Measurements from ENCODE around the gene TTC28.
A peak's percentile ranks its signal among the peaks of the same experiment; 100 is the strongest.
"Not testable (repeated sequence)": the region's sequence is repeated elsewhere in the genome, so short reads cannot be mapped to it uniquely, and the experiment has no call there.

The TTC28 gene

GRCh38 chr22:28463408-28463807 is 216.2 kb downstream of the TTC28 start:
- DNase-seq; intact Hi-C loops (cut with DNase I): not testable (repeated sequence)

GRCh38 chr22:28462901-28463300 is 216.7 kb downstream of the TTC28 start:
- DNase-seq: no peak
- intact Hi-C loops (cut with DNase I): no loop called here

- intact Hi-C loops (cut with DNase I): no loop called here
- DNase-seq: no peak
Measured at GRCh38 chr22:28462041-28462440, 217.6 kb downstream of the TTC28 start.

DNA sequence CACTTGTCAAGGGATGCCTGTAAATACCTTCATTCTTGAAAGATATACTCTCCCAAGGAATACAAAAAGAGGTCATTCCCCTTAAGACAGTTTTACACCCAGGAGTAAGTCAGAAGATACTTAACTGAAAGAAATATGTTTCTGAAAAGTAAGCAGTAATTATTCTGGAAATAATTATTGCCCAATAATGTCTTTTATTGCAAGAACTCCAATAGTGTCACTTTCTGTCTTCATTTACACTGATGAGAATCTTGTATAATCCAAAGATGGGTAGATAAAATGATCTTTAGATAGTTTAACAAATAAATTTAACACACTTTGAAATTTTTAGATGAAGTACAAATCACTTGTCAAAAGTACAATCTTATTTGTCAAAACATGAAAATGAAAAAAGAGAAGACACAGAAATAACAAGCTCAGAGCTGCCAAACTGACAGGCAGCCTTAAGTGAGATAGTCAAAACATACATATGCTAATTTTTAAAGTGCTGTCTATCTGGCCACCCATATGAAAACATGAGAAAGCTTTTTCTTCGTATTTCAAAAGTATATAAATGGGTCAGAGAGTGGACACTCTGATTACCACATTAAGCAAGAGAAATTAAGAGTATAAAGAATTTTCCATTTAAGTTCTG is 225.1 kb downstream of the TTC28 start:
- intact Hi-C loops (cut with DNase I): no loop called here
- peak in 1 of 42 donors; percentile 23 for DNase-seq

DNA sequence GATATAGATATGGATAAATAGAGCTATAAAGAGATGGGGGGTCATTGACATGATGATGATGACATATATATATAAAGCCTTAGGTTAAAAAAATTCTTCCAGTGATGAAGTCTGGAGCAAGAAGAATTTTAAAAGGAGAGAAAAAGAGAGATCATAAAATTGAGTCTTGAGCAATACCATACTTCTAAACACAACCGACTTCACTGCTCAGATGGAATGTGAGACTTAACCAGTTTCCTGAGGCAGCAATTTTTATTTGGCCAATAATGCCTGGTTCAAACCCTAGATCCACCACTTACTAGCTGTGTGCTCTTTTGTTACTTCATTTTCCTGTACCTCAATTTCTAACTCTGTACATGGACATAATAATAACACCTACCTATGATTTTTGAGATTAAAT is 229.5 kb downstream of the TTC28 start:
- intact Hi-C loops (cut with DNase I): no loop called here
- no peak for DNase-seq

DNA sequence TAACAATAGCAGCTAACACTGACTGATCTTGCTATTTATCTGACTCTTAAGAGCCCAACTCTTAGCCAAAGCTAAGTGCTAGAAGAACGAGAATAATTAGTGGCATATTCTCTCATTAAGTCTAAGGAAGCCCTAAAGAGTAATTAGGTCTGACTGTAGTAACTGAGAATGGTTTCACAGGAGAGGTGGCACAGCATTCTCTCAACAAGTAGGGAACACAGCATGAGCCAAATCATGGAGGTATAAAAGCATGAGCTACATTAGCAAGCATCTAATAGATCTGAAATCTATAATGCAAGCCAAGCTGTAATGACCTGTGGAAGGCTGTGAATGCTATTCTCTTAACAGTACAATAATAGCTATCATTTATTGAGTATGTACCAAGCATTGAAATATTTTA is 230.6 kb downstream of the TTC28 start:
- intact Hi-C loops (cut with DNase I): loop anchor here (10.0 kb wide), 1 partner anchor 394 kb away; no protein-coding TSS in a partner anchor
- no peak for DNase-seq

- intact Hi-C loops (cut with DNase I): loop anchor here (10.0 kb wide), 1 partner anchor 394 kb away; no protein-coding TSS in a partner anchor
- DNase-seq: no peak
Measured at GRCh38 chr22:28448625-28449024, 231.0 kb downstream of the TTC28 start.

GRCh38 chr22:28444659-28445058 is 235.0 kb downstream of the TTC28 start:
- intact Hi-C loops (cut with DNase I): loop anchor here (10.0 kb wide), 1 partner anchor 390 kb away; no protein-coding TSS in a partner anchor
- peak in 15 of 42 donors; percentile 6 to 73 (median 26) for DNase-seq

- intact Hi-C loops (cut with DNase I): loop anchor here (10.0 kb wide), 1 partner anchor 389 kb away; no protein-coding TSS in a partner anchor
- DNase-seq: peak; percentile 50 to 93 (median 77)
Measured at GRCh38 chr22:28443526-28443876, 236.1 kb downstream of the TTC28 start.

GRCh38 chr22:28442711-28443525 is 236.7 kb downstream of the TTC28 start:
- intact Hi-C loops (cut with DNase I): loop anchor here (10.0 kb wide), 1 partner anchor 388 kb away; no protein-coding TSS in a partner anchor
- DNase-seq: peak in 37 of 42 donors; percentile 7 to 64 (median 32)

GRCh38 chr22:28442264-28442710 is 237.4 kb downstream of the TTC28 start:
- intact Hi-C loops (cut with DNase I): loop anchor here (10.0 kb wide), 1 partner anchor 387 kb away; no protein-coding TSS in a partner anchor
- peak; percentile 70 to 93 (median 85) for DNase-seq

DNA sequence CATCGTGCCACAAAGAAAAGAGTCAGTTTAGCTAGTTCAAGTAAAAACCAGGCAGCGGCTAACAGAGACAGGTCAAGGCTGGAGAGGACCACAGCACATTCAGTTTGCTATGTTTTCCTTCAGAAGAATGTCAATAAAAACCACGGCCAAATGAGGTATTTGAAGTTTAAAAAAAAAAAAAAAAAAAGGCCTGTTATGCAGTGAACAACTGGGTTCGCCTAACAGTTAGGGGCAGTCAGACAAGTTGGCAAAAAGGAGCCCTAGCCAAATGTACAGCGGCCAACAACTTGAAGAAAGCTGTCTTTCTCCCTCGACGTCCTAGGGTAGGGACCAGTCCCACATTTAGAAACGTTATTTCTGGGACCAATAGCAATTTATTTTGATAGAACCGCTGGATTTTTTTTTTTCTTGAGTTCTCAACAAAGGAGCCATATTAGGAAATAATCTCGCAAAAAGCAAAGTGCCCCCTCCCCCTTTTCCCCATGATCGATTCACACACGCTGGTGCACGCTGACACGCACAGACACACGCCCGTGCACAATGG is 237.8 kb downstream of the TTC28 start:
- DNase-seq: peak in 14 of 42 donors; percentile 11 to 36 (median 18)
- intact Hi-C loops (cut with DNase I): loop anchor here (10.0 kb wide), 1 partner anchor 387 kb away; no protein-coding TSS in a partner anchor

DNA sequence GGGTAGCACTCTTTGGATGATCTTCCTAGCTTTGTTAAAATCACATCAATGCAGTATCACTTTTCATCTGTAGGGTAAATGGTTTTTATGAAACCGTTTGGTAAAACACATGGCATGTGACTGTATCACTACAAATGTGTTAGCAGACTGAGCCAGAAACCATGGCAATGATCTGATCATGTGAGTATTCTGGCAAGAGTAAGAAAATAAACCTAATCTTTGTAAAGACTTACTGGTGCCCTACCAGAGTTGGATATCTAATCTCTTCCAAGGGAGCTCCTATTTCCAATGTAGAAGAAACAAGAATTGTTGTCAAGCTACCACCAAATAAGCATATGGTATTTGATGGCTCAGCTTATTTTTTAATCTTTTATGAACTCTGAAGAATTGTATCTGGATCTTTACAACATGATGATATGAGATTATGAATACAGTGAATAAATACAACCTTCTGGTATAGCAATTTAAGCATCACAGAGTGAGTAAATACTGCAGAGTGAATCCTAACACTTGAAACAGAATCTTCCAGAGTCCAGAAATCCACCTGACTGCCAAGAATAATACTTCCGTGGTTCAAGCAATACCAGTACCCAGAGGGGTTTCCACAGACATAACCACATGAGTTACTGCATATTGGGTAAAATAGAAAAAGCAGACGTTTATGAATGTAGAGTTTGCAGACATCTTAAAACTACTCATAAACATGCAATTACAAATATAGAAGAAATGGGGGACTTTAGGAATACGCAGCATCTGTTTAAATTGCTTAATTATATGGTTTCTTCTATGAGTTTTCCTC is 238.8 kb downstream of the TTC28 start:
- intact Hi-C loops (cut with DNase I): loop anchor here (10.0 kb wide), 1 partner anchor 386 kb away; no protein-coding TSS in a partner anchor
- DNase-seq: peak in 1 of 42 donors; percentile 16

GRCh38 chr22:28438183-28438768 is 241.4 kb downstream of the TTC28 start:
- intact Hi-C loops (cut with DNase I): no loop called here
- DNase-seq: no peak

- DNase-seq: no peak
- intact Hi-C loops (cut with DNase I): no loop called here
Measured at GRCh38 chr22:28435982-28436381, 243.7 kb downstream of the TTC28 start.

- intact Hi-C loops (cut with DNase I): no loop called here
- peak in 1 of 42 donors; percentile 21 for DNase-seq
Measured at GRCh38 chr22:28435140-28435768, 244.4 kb downstream of the TTC28 start.

DNA sequence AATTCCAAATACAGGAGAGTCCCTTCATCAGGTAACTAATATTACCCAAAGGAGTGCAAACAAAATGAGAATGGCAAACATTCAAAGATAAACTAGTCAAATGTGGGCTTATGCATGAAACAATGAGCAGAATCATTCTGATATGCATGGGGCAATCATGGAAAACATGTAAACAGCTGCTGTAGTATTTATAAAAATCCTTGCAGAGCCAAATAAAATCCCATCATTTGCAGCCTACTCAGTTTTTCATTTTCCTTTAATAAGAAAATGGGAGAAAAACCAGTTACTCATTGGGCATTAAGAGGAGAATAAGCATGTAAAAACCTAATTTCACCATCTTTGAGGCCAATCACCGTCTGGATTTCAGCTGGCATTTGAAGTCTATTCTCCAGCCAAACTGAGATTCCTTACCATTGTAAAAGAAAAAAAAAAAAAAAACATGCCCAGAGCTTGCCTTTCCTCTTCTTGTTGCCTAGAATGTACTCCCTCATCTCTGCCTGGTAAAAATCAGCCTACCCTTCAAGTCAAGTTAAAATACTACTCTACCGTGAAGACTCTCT is 249.1 kb downstream of the TTC28 start:
- intact Hi-C loops (cut with DNase I): no loop called here
- no peak for DNase-seq

- intact Hi-C loops (cut with DNase I): no loop called here
- no peak for DNase-seq
Measured at GRCh38 chr22:28429711-28430110, 249.9 kb downstream of the TTC28 start.
